ENCODE measurements around the gene RPSA. TPM values are rescaled to one million over a fixed set of nuclear protein-coding genes. Genes with fewer than 3 reads are reported as not detected.

Gene RPSA
- total RNA-seq, 4 donors from 2014 or later, result 460 to 1,003 (median 843) TPM

DNA sequence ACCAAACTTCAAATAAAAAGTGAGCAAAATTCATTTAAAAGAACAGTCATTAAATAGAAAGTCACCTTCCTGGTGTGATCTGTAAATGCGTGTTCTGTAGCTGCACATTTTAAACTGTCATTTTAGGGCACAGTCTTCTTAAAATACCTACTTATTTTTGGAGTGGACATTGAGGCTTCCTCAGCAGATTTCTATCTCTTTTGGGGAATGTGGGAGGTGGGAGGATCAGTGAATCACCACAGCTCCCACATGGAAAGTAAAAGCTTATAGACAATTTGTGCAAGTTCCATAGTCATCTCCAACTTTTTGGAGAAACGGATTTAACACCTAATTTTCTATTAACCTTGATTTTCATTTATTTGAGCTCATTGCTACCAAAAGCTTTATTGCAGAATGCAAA lies 39.9 kb downstream of the RPSA start:
- TF ChIP-seq POLR2A (IDR thresholded peaks at IDR 0.05), result no peak
- no peak for TF ChIP-seq POLR2AphosphoS5 (IDR thresholded peaks at IDR 0.05)
- TF ChIP-seq EP300 (IDR thresholded peaks at IDR 0.05; ENCODE audit: low read depth), result no peak
- TF ChIP-seq, protein P1, sequence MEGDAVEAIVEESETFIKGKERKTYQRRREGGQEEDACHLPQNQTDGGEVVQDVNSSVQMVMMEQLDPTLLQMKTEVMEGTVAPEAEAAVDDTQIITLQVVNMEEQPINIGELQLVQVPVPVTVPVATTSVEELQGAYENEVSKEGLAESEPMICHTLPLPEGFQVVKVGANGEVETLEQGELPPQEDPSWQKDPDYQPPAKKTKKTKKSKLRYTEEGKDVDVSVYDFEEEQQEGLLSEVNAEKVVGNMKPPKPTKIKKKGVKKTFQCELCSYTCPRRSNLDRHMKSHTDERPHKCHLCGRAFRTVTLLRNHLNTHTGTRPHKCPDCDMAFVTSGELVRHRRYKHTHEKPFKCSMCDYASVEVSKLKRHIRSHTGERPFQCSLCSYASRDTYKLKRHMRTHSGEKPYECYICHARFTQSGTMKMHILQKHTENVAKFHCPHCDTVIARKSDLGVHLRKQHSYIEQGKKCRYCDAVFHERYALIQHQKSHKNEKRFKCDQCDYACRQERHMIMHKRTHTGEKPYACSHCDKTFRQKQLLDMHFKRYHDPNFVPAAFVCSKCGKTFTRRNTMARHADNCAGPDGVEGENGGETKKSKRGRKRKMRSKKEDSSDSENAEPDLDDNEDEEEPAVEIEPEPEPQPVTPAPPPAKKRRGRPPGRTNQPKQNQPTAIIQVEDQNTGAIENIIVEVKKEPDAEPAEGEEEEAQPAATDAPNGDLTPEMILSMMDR (IDR thresholded peaks at IDR 0.05), result no peak
- DNase-seq, result no peak
- Histone ChIP-seq H3K9me3 (no peaks in the 10 kb centered on the region), H3K36me3 (no peaks in the 10 kb centered on the region), H3K27ac (no peak overlapping the region), H3K27me3 (no peaks in the 10 kb centered on the region), H3K4me3 (no peak overlapping the region), H3K4me1 (peaks cover 0 to 14% (median 8%) of the 10 kb centered on the region in 4 donors)
- WGBS, 2 donors (ENCODE audit: low coverage in 1 of 2), result 79 to 88% methylated on average over 2 of the region's 2 CpGs
- intact Hi-C loops (cut with DNase I; ENCODE audit: low total_unique reads) (no loop called here), in situ Hi-C loops (cut with MboI; ENCODE audit: low pct_ligation_motif_present in 1 of 4, low pct_unique_long_range_greater_than_20kb in 1 of 4, low sequenced_read_pairs in 3 of 4) (loop anchor here in 2 of 4 donors (10.0 kb wide), 2 partner anchors 48 to 58 kb away; no protein-coding TSS in a partner anchor)

DNA sequence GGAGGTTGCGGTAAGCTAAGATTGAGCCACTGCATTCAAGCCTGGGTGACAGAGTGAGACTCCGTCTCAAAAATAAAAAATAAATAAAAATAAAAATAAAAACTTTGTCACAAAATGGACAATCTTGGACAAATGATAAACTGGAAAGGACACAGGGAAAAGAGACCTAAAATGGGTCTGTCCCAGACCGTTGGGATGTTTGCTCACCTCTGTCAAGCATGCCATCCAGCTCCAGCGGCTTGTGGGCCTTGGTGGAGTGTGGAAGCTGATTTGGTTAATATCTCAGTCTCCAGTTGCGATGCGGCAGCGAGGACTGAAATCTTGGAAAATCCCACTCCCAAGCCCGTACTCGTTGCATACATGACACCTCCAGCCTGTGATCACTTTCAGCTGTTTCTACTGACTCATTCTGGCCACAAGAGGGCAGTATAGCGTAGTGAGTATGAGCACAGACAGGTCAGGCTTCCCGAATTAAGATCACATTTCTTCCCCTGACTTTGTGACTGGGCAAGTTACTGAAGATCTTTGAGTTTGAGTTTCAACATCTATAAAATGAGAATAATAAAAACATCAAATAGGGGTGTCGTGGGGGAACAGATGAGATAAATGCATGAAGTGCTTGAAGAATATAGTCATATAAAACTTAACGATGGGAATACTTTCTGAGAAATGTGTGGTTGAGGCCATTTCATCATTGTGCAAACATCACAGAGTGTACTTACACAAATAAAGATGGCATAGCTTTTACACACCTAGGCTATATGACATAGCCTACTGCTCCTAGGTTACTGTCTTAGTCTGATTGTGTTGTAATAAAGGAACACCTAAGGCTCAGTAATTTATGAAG lies 41.3 kb downstream of the RPSA start:
- peak overlapping the region; percentile 72 to 84 (median 75) for H3K27ac ChIP-seq
- no peaks in the 10 kb centered on the region for H3K27me3 ChIP-seq
- no peaks in the 10 kb centered on the region for H3K9me3 ChIP-seq
- intact Hi-C loops (cut with DNase I; ENCODE audit: low total_unique reads) (no loop called here), in situ Hi-C loops (cut with MboI; ENCODE audit: low pct_ligation_motif_present in 1 of 4, low pct_unique_long_range_greater_than_20kb in 1 of 4, low sequenced_read_pairs in 3 of 4) (loop anchor here in 2 of 4 donors (10.0 kb wide), 2 partner anchors 47 to 57 kb away; no protein-coding TSS in a partner anchor)
- peaks cover 0 to 21% (median 10%) of the 10 kb centered on the region in 4 donors for H3K4me1 ChIP-seq
- 21 to 27% methylated on average over 6 to 13 of the region's 13 CpGs for WGBS, 2 donors (ENCODE audit: low coverage in 1 of 2)
- TF ChIP-seq POLR2A (IDR thresholded peaks at IDR 0.05), result no peak
- no peak for TF ChIP-seq EP300 (IDR thresholded peaks at IDR 0.05; ENCODE audit: low read depth)
- TF ChIP-seq, protein P1 (IDR thresholded peaks at IDR 0.05), result peak; percentile 85 to 92 (median 87)
- no peak overlapping the region for H3K4me3 ChIP-seq
- H3K36me3 ChIP-seq, result no peaks in the 10 kb centered on the region
- DNase-seq, result peak; percentile 77

DNA sequence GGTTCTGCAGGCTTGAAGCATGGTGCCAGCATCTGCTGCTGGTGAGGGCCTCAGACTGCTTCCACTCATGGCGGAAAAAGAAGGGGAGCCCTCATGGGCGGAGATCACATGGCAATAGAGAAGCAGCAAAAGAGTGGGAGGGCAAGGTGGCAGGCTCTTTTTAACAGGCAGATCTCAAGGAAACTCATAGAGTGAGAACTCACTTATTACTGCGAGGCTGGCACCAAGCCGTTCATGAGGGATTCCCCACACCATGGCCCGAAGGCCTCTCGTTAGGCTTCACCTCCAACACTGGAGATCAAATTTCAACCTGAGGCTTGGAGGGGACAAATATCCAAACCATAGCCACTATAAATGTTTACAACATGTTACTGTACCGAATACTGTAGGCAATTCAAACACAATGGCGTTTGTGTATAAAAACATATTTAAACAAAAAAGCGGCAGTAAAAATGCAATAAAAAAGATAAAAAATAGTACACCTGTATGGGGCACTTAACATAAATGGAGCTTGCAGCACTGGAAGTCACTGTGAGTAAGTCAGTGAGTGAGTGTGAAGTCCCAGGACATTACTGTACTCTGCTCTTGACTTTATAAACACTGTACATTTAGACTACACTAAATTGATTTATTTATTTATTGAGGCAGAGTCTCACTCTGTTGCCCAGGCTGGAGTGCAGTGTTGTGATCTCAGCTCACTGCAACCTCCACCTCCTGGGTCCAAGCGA lies 42.1 kb downstream of the RPSA start:
- no peak for TF ChIP-seq POLR2A (IDR thresholded peaks at IDR 0.05)
- TF ChIP-seq, protein P1 (IDR thresholded peaks at IDR 0.05), result no peak
- H3K27ac ChIP-seq, result peak overlapping the region; percentile 72 to 84 (median 75)
- intact Hi-C loops (cut with DNase I; ENCODE audit: low total_unique reads), result no loop called here

DNA sequence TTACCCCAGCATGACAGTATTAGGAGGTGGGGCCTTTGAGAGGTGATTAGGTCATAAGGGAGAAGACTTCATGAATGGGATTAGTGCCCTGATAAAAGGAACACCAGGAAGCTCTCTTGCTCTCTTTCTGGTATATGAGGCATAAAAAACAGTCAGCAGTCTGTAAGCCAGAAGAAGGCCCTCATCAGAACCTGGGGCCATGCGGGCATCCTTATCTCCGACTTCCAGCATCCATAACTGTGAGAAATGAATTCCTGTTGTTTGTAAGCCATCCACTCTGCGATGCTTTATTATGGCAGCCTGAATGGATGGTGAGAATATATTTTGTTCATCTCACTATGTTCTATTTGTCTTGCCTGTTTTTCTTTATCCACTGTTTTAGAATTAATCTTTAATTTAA lies 43.3 kb downstream of the RPSA start:
- 62 to 90% methylated on average over 3 of the region's 3 CpGs for WGBS, 2 donors (ENCODE audit: low coverage in 1 of 2)
- H3K4me1 ChIP-seq, result peaks cover 0 to 38% (median 21%) of the 10 kb centered on the region in 4 donors
- no peak overlapping the region for H3K4me3 ChIP-seq
- no peaks in the 10 kb centered on the region for H3K36me3 ChIP-seq
- DNase-seq, result no peak
- in situ Hi-C loops (cut with MboI; ENCODE audit: low pct_ligation_motif_present in 1 of 4, low pct_unique_long_range_greater_than_20kb in 1 of 4, low sequenced_read_pairs in 3 of 4) (loop anchor here in 2 of 4 donors (10.0 kb wide), 2 partner anchors 45 to 55 kb away; no protein-coding TSS in a partner anchor), intact Hi-C loops (cut with DNase I; ENCODE audit: low total_unique reads) (loop anchor here (5.0 kb wide), 1 partner anchor 43 kb away; no protein-coding TSS in a partner anchor)
- peak overlapping the region in 1 of 4 donors; percentile 84 for H3K27ac ChIP-seq
- H3K9me3 ChIP-seq, result no peaks in the 10 kb centered on the region
- no peaks in the 10 kb centered on the region for H3K27me3 ChIP-seq
- TF ChIP-seq EP300 (IDR thresholded peaks at IDR 0.05; ENCODE audit: low read depth), result no peak
- TF ChIP-seq POLR2A (IDR thresholded peaks at IDR 0.05), result no peak
- no peak for TF ChIP-seq POLR2AphosphoS5 (IDR thresholded peaks at IDR 0.05)
- TF ChIP-seq, protein P1 (IDR thresholded peaks at IDR 0.05), result no peak

More for the DNA sequence above, 42.1 kb downstream of the RPSA start:
- Histone ChIP-seq H3K4me3 (no peak overlapping the region), H3K4me1 (peaks cover 0 to 30% (median 13%) of the 10 kb centered on the region in 4 donors), H3K27me3 (no peaks in the 10 kb centered on the region), H3K36me3 (no peaks in the 10 kb centered on the region), H3K9me3 (no peaks in the 10 kb centered on the region)
- DNase-seq, result peak; percentile 38
- in situ Hi-C loops (cut with MboI; ENCODE audit: low pct_ligation_motif_present in 1 of 4, low pct_unique_long_range_greater_than_20kb in 1 of 4, low sequenced_read_pairs in 3 of 4), result loop anchor here in 2 of 4 donors (10.0 kb wide), 2 partner anchors 46 to 56 kb away; no protein-coding TSS in a partner anchor
- 28 to 50% methylated on average over 5 to 10 of the region's 10 CpGs for WGBS, 2 donors (ENCODE audit: low coverage in 1 of 2)

Measured in transverse colon (tissue), 4 donors.